Islet of Langerhans (tissue), 1 donor: ENCODE results near the gene MAP4K3.
A peak's percentile ranks its signal among the peaks of the same experiment; 100 is the strongest.

ENCODE experiments used
- FAIRE-seq: peaks from one replicate; lab custom pipeline; 2011; peaks lifted over from hg19 to GRCh38; lab: Jason Lieb, UNC

MAP4K3 gene

DNA sequence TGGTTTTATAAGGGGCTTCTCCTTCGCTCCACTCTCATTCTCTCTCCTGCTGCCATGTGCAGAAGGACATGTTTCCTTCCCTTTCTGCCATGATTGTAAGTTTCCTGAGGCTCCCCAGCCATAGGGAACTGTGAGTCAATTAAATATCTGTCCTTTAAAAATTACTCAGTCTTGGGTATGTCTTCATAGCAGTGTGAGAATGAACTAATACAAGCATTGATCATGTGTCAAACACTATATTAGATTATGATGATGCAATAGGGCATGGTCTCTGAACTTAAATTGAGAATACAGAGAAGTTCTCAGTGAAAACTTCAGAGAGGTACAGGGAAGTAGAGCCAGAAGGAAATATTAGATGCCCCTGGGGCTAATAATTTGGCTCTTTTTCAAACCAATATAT, 5.9 kb upstream of the MAP4K3 start:
- FAIRE-seq, result no peak

DNA sequence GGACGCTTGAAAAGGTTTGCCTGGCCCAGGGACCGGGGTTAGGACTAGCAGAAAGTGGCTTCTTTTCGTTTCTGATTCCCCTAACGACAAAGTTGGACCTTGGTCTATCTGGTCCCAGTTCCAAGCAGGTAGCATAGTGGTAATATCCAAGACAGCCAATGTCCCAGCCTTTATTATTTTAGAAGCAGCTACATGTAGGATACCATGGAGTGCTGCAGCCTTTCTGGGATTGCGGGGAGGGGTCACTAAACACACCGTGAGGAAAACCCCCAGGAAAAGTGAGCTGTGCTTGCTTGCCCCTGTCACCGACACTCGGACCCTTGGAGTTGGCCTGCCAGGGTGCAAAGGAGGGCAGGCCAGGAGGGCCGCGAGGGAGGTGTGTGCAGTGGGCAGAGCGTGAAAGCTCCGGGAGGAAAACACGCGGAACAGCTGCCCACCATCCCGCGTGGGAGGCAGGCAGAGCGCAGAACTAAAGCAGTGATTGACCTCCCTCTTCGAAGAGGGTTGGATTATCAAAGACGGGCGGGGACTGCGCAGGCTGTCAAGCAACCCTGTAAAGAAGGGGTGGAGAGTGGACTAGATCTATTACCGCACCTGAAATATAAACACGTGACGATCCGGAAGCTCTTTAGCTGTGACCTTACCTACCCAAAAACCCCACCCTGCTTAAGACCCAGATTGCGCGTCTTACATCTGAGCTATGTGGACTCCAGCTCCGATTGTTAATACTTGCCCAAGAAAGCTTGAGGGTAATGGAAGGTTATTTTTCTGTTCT, 624 bp upstream of the MAP4K3 start:
- no peak for FAIRE-seq

DNA sequence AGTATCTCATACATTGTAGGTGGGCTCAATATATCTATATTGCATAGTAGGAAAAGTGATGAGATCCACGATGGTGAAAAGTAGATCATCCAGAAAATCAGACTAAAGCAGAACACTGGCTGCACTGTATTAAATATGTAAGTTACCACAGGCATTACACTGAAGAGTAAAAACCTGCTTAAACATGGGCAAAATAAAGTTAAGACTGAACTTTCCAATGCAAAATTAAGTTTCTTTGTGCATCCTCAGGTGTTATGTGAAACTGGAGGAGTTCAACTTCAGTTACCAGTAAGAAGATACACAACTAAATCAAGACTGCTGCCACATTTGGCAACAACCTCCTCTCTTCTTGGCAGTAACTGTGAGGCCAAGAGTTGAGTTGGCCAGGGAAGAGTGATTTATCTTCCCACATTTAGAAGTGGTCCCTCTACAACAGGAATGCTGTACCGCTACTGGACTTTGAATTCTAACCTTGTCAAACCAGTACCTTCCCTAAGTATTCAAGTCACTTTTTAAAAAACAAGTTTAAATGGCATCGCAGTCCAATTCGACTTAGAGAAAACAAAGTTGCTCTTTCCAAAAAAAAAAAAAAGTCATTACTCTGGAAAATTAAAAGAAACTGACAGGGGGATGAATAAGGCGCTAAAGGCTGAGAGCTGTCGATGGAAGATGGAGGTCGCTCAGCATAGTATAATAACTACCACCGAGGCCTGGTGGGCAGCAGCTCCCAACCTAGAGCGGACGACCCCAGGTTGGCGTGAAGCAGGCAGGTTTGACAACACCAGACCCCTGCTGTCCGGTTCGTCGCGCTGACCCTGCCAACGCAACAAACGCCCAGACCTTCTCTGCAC, 1.1 kb downstream of the MAP4K3 start:
- no peak for FAIRE-seq

DNA sequence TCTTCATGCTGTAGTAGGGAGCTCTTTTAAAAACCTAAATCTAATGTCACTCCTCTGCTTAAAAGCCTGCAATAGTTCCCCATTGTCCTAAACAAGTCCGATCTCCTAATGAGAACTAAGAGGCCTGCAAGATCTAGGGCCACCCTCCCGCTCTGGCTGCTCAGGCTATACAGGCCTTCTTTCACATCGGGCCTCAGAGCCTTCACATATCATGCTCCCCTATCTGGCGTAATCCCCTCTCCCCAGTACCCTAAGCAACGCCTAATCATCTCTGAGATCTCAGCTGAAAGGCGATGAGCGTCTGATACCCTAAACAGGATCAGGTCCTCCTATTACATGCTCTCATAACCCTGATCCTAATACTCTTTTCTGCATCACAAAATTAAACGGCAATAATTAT, 1.9 kb downstream of the MAP4K3 start:
- no peak for FAIRE-seq

DNA sequence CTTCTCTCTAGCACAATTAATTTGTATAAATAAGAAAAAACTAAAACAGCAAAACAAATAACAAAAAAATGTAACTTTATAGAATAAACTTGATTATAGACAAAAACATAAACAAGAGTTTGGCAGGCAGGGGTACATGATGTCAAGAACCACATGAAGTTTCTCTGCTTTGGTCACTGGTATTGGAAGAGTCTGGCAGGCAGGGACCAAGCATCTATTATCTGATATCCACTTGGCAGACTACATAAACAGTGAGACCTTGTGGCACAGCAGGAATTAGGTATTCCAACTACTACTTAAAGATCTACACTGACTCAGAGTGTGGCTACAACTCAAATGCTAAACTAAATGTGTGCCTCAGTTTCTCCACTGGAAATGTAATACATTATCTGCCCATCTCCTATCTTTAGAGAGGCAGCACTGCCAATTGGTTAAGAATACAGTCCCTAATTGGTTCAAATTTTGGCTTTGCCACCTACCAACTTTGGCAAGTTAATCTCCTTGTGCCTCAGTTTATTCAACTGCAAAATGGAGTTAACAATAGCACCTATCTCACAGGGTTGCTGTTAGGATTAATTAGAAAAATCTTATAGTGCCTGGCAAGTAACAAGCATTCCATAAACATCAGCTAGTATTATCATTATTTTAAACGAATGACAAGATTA, 2.7 kb downstream of the MAP4K3 start:
- FAIRE-seq, result no peak

DNA sequence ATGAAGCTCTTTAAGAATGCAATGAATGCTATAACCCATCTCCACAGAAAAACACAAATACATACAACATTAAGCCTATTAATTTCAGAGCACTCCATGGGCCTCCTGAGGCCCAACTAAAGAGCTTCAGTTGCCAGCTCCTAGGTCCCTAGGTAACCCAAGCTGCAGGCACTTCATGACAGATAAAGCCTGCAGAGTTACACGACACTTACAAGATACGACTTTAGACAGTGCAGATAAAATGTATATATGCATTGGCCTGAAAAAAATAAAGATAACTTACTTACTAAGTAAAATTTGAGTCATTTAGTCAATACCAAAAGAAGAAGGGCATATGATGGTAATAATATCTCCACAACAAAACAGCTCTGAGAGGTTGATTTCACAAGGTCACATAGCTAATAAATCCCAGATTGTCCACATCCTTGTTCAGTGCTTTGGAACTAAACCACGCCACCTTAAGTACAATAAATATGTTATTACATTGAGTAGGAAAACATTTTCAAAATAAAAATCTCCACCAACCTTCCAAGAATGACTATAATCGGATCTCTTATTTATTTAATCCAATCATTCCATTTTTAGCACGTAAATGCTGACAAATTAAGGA, 3.4 kb downstream of the MAP4K3 start:
- FAIRE-seq, result no peak

DNA sequence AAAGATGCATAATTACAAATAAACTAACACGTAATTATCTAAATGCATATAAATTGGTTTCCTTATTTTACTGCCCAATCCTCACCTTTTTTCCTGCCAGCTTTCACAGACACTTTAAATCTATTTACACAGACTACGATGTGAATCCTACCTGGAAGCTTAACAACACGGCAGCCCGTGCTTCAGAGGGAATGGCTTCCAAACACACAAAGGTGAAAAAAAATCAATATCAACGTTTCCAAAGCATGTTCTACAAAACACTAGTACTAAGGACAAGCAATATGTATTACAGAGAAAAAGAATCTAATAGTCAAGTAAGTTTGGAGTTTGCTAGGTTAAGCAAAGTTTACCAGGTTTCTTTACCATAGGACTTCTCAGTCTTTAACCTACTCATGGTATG, 4.4 kb downstream of the MAP4K3 start:
- no peak for FAIRE-seq

DNA sequence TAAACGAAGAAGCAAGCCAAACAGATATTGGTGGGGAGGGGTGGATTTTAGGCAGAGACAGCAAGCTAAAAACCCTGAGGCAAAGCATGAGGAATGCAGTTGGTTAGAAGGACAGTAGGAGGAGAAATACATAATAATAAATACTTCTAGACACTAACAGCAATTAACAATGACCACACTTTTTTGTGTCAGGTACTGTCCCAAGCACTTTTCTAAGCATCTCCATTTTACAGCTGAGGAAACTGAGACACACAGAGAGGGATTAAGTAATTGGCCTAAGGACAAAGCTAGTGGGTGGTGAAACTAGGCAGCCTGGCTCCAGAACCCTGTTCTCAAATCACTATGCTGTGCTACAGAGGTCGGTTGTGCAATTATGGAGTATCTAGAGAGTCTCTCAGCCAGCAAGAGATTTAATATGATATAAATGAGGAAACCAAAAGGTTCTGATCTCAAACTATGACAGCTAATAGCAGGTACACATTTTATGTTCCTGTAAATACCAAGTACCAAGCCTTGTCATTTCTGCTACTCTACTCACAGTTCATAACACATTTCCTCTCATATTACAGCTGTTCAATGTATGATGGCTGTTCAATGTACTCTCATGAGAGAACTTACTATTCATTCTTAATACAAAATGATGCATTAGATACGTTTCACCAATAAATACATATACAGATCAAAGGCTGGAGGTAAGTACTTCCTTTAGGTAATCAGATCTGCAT, 5.3 kb downstream of the MAP4K3 start:
- FAIRE-seq, result no peak

DNA sequence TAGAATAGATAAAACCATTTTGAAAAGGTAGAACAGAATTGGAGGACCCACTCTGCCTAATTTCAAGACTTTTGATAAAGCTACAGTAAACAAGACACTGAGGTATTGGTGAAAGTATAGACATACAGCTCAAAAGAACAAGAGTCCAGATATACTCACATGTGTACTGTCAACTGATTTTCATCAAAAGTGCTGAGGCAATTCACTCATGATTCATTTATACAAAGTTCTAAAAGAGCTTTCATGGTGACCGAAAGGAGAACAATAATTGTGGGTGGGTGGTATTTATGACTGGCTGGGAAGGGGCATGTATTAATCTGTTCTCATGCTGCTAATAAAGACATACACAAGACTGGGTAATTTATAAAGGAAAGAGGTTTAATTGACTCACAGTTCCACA, 7.3 kb downstream of the MAP4K3 start:
- FAIRE-seq, result no peak

DNA sequence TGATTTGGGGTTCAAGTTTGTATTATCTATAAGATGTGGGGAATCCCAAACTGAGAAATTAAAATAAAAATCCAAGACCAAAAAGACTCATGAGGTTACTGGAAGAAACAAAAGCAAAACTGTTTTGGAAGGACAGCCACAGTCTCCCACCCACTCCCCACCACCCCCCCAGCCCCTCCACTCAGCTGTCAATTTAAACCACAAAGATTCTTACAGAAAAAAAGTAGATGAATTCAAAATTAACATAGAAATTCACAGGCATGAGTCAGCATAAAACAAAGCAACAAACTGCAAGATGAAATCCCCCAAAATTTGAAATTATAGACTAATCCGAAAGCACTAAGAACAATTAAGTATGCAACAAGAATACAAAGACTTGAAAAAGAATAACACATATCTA, 12.1 kb downstream of the MAP4K3 start:
- FAIRE-seq, result no peak

DNA sequence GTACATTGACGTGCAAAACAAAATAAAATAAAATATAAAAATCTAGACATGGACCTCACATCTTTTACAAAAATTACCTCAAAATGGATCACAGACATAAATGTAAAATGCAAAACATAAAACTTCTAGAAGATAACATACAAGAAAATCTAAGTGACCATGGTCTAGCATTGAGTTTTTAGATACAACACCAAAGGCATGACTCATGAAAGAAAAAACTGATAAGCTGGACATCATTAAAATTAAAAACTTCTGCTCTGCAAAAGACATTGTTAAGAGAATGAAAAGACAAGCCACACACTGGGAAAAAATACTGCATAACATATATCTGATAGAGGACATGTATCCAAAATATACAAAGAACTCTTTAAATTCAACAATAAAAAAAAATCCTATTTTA, 14.4 kb downstream of the MAP4K3 start:
- peak; percentile 13 for FAIRE-seq

DNA sequence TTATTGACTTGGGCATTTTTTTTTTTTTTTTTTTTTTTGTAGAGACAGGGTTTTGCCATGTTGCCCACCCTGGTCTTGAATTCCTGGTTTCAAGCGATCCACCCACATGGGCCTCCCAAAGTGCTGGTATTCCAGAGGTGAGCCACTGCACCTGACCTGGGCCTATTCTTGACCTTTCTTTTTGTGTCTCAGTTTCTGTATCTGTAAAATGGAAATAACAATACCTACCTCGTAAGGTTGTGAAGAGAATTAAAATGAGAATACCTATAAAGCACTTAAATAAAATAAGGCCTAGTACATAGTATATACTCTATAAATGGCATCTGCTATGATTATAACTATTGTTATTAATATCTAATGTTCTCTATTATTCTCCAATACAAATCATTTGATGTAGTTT, 15.7 kb downstream of the MAP4K3 start:
- no peak for FAIRE-seq

DNA sequence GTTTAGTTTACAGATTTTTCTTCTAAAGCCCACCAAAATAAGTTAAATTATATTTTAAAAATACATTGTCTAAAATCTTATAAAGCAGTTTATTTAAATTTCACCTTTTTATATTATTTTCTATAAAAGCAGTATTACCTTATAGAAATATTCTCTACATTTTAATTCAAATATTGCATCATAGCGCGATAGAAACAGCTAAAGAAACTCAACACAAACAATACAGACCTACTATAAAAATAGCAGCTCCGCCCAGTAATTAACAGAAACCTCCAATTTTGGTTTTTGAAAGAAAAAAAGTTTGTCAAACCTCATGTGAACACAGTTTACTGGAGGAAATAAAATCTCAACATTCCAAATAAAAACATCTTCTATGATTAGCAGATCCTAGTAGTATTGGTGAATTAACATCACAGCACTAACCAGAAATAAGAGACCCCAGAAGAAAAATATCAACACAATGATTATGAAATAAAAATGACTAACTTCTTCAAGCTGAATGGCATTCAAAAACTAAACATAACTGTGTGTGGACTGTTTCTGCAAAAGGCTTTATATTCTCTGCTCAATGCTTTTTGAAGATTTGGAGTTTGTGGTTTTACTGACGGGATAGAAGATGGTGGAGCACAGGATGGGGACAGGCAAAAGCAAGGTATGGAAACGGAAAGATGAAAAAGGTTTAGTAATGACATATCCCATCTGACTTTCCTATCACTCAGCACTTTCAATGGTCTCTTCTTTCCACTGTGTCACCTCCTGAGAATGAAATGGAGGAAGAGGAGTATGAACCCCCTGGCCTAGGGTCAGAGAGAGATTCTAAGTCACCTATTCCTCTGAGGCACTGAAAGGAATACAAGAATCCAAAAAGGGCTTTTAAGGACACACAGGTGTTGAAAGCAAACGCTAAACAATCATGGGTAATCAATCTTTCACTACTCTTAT, 17.5 kb downstream of the MAP4K3 start:
- no peak for FAIRE-seq

DNA sequence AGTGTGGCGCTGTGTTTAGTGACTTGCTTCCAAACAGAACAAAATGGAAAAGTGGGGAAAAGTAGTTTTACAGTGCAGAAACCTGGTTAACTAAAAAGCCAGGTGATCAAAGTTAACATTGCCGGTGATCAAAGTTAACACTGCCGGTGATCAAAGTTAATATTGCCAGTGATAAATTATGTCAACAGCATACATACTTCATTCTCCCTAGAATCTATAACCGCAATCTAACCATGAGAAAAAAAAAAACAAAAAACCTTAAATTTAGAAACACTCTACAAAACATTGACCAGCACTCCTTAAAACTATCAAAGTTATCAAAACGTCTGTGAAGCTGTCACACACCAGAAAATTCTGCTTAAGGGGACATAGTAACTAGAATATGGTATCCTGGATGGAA, 18.6 kb downstream of the MAP4K3 start:
- no peak for FAIRE-seq

DNA sequence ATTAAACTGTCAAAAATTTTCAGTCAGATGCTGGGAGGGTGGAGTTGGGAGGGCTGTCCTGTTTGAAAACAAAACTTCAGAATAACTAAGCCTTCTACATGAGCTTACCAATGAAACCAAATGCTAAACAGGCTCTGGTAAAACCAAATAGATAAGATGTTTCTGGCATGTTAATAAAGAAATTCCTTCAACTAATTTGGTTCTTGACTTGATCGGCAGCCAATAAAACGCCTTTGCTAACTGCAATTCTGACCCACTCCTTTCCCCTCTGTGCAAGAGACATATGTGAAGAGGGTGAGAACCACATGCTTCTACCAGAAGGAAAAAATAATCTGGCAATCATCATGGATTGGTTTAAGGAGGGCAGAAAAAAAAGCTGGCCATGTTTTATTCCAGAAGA, 20.9 kb downstream of the MAP4K3 start:
- no peak for FAIRE-seq

DNA sequence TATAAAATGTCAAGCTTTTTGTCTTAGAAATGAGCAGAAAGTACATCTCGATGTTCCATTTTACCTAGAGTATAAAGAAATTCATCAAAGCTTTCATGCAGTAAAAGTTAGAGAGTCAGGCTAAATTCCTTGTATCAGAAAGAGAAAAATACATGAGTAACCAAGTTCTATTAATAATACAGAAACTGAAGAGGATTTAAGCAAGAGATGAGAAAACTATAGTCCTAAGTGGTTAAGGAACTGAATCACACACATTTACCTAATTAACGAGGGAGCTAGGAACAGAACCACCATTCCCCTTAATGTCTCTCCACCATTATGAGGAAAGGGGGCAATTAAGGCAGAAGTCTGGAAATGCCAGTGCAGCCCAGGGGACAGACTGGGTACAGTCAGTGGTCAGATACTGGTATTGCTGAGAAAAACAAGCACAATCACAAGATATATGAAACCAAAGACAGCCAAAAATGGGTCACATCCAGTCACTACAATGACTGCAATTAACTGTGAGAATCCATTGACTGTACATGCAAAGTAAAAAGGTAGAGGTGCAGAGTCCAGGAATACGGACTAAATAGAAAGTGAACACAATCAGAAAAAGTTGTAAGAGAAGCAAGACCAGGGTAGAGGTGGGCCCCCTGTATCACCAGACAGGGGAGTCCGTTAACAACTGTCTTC, 23.9 kb downstream of the MAP4K3 start:
- no peak for FAIRE-seq

DNA sequence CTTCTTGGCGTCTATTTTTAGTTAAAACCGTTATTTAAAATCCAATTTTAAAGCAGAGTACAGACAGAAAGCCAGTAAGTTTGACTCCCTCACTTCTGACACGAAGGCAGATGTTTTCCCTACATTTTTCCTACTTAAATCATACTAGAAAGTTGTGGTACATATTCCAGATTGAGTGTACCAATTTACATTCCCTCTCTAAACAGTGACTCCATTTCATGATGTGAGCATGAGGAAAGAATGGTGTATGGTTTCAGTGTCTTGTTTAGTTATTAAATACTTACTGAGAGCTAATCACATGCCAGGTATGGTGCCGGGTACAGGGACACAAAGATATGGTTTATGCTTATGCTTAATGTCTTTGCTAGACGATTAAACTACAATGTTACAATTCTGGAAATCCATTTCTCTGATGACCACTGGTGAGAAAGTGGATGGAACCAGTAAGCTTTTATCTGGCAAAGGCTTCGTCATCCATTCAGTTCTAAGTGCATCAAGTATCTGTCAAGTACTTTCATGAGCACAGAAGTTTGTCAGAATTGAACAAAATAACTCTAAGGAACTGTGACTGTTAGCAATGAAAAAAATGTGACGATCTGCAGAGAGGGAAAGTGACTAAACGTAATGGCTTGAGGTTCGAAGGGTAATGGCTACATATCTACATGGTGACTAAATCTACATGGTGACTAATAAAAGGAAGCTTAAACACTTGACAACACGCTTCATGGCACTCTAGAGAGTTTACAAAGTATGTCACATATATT, 25.7 kb downstream of the MAP4K3 start:
- no peak for FAIRE-seq

DNA sequence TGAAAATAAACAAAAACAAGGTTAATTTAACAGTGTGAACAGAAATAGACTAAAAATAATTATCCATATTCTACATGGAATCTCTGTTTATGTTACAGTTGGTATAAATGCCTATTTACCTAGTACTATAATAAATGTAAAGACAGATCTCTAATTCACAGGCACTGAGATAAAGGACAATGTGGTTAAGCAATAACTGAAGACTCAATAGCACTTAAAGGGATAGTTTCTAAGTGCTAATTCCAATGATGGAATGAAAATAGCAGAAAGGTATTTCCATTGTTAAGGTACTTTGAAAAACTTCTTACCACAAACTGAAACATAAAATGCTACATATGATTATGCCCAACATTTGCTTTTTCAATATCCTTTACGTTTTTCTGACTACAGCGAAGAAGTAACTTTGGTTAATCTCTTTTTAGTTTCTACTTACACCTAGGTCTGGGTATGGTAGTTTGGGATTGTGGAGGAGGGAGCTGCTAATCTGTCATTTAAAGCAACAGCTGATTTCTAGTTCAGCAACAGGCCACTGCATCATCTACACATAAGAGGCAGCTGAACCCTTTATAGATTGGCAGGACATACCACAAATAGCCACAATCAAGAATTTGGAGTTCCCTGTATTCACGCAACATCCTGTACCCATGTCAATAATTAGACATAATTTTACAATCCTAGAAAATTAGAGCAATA, 27.2 kb downstream of the MAP4K3 start:
- no peak for FAIRE-seq
